ENCODE data around the gene DCUN1D1.

- no peak for TF ChIP-seq GLIS3 (CRISPR knock-in tag; IDR thresholded peaks at IDR 0.05)
- no peak for TF ChIP-seq TOX (CRISPR knock-in tag; IDR thresholded peaks at IDR 0.05; ENCODE audit: borderline replicate concordance)
These were observed 22.6 kb downstream of the DCUN1D1 start for GRCh38 chr3:182957676-182958266.

Data from SK-N-SH treated with all-trans-retinoic acid at 6 μM for 48 hours (cell line).